Heart right ventricle (tissue), 16 donors: ENCODE data around the gene PTPRN2. TPM values are rescaled to one million over a fixed set of nuclear protein-coding genes. Genes with fewer than 3 reads are reported as not detected.

ENCODE experiments used
- ATAC-seq, 8 donors: fragments of 200-7000 bp; cut with Tn5 transposase; one replicate each; pipeline ENCODE4 v1.9.1; 2020; ENCODE audit warnings: mild to moderate bottlenecking in 8 of 8, moderate library complexity in 8 of 8, moderate number of reproducible peaks in 1 of 8
- DNase-seq, 2 donors: peaks; one replicate each; pipeline ENCODE4 v3.0.0-alpha.2; 2020
- H3K27ac ChIP-seq, 10 donors: fragments of 200-600 bp; sonication (generic) in 2 of 10; one replicate each; pipeline versions ENCODE4 v1.5.0 to v1.8.0; 2020 to 2022; ENCODE audit warnings: mild to moderate bottlenecking in 3 of 10
- H3K27me3 ChIP-seq, 7 donors: fragments of 200-600 bp; one replicate each; pipeline ENCODE4 v1.8.0; 2021 to 2022; ENCODE audit warnings: mild to moderate bottlenecking in 2 of 7
- H3K36me3 ChIP-seq, 9 donors: fragments of 200-600 bp; sonication (generic) in 1 of 9; one replicate each; pipeline versions ENCODE4 v1.5.0 to v1.8.0; 2020 to 2022; ENCODE audit warnings: mild to moderate bottlenecking in 2 of 9
- H3K4me1 ChIP-seq, 9 donors: fragments of 200-600 bp; sonication (generic) in 1 of 9; one replicate each; pipeline versions ENCODE4 v1.5.0 to v1.8.0; 2020 to 2022; ENCODE audit warnings: mild to moderate bottlenecking in 4 of 9
- H3K4me3 ChIP-seq, 10 donors: fragments of 200-600 bp; sonication (generic) in 2 of 10; one replicate each; pipeline versions ENCODE4 v1.5.0 to v1.8.0; 2020 to 2022; ENCODE audit warnings: mild to moderate bottlenecking in 7 of 10, moderate library complexity in 2 of 10
- H3K9me3 ChIP-seq, 11 donors: fragments of 200-600 bp in 10 of 11; sonication (generic) in 2 of 11; one replicate each; pipeline versions ENCODE4 v1.5.0 to v1.8.0; 2013 to 2022; ENCODE audit warnings: mild to moderate bottlenecking in 2 of 11, control low read depth in 1 of 11, moderate library complexity in 1 of 11
- CTCF ChIP-seq, 9 donors: fragments of 200-600 bp; sonication (generic) in 2 of 9; IDR thresholded peaks; one replicate each; pipeline versions ENCODE4 v1.5.0 to v1.8.0; 2021 to 2022; ENCODE audit warnings: antibody characterized with exemption in 9 of 9, mild to moderate bottlenecking in 5 of 9, moderate library complexity in 1 of 9
- WGBS, 2 donors: extraction: QIAGEN DNeasy Blood & Tissue Kit; methylation state at CpG; one replicate each; pipeline ENCODE4 v1.1.7; 2013; ENCODE audit warnings: inconsistent platforms in 1 of 2; 5-methylcytosine and 5-hydroxymethylcytosine counted together
- intact Hi-C, 10 donors: fragments of 100-400 bp; cut with DNase I; formaldehyde crosslinking; loops; one replicate each; pipeline versions ENCODE4 v1.11.1 to v1.14.2; 2022
- polyA plus RNA-seq, 2 donors: library from polyadenylated mRNA; stranded (reverse); fragments of 200-250 nt; gene quantifications; one replicate each; pipeline ENCODE4 v1.2.3, GENCODE V29; 2013
- total RNA-seq, 10 donors: library from RNA; stranded (reverse); fragmentation: NEBNext Ultra II Directional in 3 of 10; extraction: Animal tissue kit (Norgen Biotek cat#: 25700) in 3 of 10; gene quantifications; one replicate each; pipeline versions ENCODE4 v1.2.1 to v1.2.4, GENCODE V29; 2021 to 2023
- donor health status: Arrhythmogenic right ventricular cardiomyopathy.
- donor health status: ischemic (EF 13 %, LVEDD 7.1; RV severe dilation, severe dysfunction).
- donor health status: healthy with polysubstance abuse.
- donor health status: DM: no; HTN: yes; CAD: no.
- donor health status: DM: no; HTN: no; CAD: no.
- donor health status: ischemic (EF 25% LVEDD 6.9; RV normal size, moderate dysfunction).
- donor health status: ischemic (EF 25% LVEDD 5.7; RV mildly dilated, moderate dysfunction).
- donor health status: healthy.
- donor health status: DM: yes; HTN: yes; CAD: no.
- donor health status: Ischemic cardiomyopathy.
- donor health status: ischemic (EF 35%, LVEDD 5.7; RV mildly dilated, moderate dysfunction).
- donor health status: nonischemic (EF 11% LVEDD 7.7; RV severe dilation, severe dysfunction).
- donor health status: DM: yes; HTN: yes; CAD: no.
- donor health status: PGD.
- donor health status: ischemic (EF 29% LVEDD 5.4; RV normal size, mild dysfunction).
- donor health status: nonischemic (EF 23%, LVEDD 6.1; RV moderate dilation, normal function).

Gene PTPRN2
- total and polyA plus RNA-seq, 12 donors: 0.82 to 1.8 (median 1.3) TPM

- no peaks in the 10 kb centered on the region for H3K4me1 ChIP-seq
- no peaks in the 10 kb centered on the region for H3K9me3 ChIP-seq
- TF ChIP-seq CTCF (IDR thresholded peaks at IDR 0.05): no peak
- no peaks in the 10 kb centered on the region for H3K36me3 ChIP-seq
- DNase-seq: no peak
- intact Hi-C loops: no loop called here
- H3K4me3 ChIP-seq: no peak overlapping the region
- no peak for ATAC-seq
- no peak overlapping the region for H3K27ac ChIP-seq
- WGBS, 2 donors: 71 to 74% methylated on average over 29 to 30 of the region's 30 CpGs
- H3K27me3 ChIP-seq: peaks cover 0 to 9% (median 0%) of the 10 kb centered on the region in 7 donors
These were observed 320.5 kb downstream of the PTPRN2 start for GRCh38 chr7:158266817-158267741.

- Histone ChIP-seq H3K27ac (no peak overlapping the region), H3K4me1 (no peaks in the 10 kb centered on the region), H3K4me3 (no peak overlapping the region), H3K36me3 (no peaks in the 10 kb centered on the region), H3K9me3 (no peaks in the 10 kb centered on the region), H3K27me3 (peaks cover 0 to 9% (median 0%) of the 10 kb centered on the region in 7 donors)
- 83 to 85% methylated on average over 12 of the region's 12 CpGs for WGBS, 2 donors
- no peak for DNase-seq
- intact Hi-C loops: no loop called here
- no peak for TF ChIP-seq CTCF (IDR thresholded peaks at IDR 0.05)
- ATAC-seq: no peak
These were observed 321.2 kb downstream of the PTPRN2 start for GRCh38 chr7:158266426-158266816.

GRCh38 chr7:158265743-158266080, 321.9 kb downstream of the PTPRN2 start:
- TF ChIP-seq CTCF (IDR thresholded peaks at IDR 0.05): no peak
- Histone ChIP-seq H3K4me1 (no peaks in the 10 kb centered on the region), H3K27ac (no peak overlapping the region), H3K36me3 (no peaks in the 10 kb centered on the region), H3K4me3 (no peak overlapping the region), H3K9me3 (no peaks in the 10 kb centered on the region), H3K27me3 (peaks cover 0 to 9% (median 0%) of the 10 kb centered on the region in 7 donors)
- intact Hi-C loops: no loop called here
- no peak for DNase-seq
- ATAC-seq: no peak
- WGBS, 2 donors: 88 to 90% methylated on average over 11 of the region's 11 CpGs

GRCh38 chr7:158264881-158265742, 322.5 kb downstream of the PTPRN2 start:
- intact Hi-C loops: no loop called here
- ATAC-seq: peak in 1 of 8 donors; percentile 9

More at GRCh38 chr7:158264881-158265742, 322.5 kb downstream of the PTPRN2 start:
- H3K4me3 ChIP-seq: no peak overlapping the region
- 90 to 92% methylated on average over 13 of the region's 13 CpGs for WGBS, 2 donors
- H3K36me3 ChIP-seq: no peaks in the 10 kb centered on the region
- H3K9me3 ChIP-seq: peaks cover 0 to under 1% (median 0%) of the 10 kb centered on the region in 11 donors
- no peak for DNase-seq
- TF ChIP-seq CTCF (IDR thresholded peaks at IDR 0.05): no peak
- no peaks in the 10 kb centered on the region for H3K4me1 ChIP-seq
- no peak overlapping the region for H3K27ac ChIP-seq
- peaks cover 0 to 9% (median 0%) of the 10 kb centered on the region in 7 donors for H3K27me3 ChIP-seq
